ENCODE data around the gene ZNF790. TPM values are rescaled to one million over a fixed set of nuclear protein-coding genes. Genes with fewer than 3 reads are reported as not detected.

Gene ZNF790
- total RNA-seq = 1 to 10 TPM; 4.4 to 6.0 TPM

DNA sequence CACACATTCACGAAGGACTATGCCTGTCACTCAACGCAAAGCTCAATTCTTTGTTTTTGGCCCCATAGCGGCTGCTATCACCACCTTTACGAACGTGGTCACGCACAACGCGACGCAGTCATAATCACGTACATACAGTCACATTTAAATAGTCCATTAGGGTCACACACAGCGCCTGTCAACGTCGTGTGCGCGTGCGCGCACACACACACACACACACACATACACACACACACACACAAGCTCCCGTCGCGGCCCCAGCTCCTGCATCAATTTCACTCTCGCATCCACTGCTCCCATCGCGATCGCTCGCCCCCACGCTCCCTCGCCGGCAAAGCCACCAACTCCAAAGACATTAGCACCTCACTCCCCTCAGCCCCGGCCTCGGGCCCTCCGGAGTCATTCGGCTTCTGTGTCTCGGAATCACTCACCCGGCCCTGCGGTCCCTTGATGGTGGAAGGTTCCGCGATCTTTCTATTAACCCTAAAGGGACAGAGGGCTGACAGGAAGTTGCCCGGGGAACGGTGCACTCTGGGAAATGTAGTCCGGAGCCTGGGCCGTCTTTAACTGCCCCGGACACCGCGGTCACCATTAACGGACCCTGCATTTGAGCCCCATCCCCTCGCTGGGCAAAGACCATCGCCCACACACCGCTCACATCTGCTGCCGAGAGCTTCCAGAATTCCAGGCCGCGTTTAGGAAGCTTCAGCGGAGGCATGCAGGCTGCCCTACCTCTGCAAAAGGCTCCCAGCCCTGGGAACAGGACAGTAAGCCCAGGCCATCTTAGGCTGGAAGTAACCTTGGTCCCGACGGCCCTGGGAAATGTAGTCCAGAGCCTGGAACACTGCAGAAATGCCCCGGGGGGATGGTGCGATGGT, at the start of gene ZNF790:
ZNF790 (minus strand) TSS at position 482 of the 878 bp plus-strand sequence. CDS start 12,768 bp downstream, outside the sequence.
- DNase-seq (ENCODE audit: low spot score) = peak; percentile 86
- Histone ChIP-seq H3K27ac (peak within 1 kb of the TSS; percentile 87 to 88), H3K4me3 (peak within 1 kb of the TSS; percentile 67 to 77), H3K9me3 (peaks cover 8 to 25% of the 10 kb centered on the region in 2 donors), H3K4me1 (peaks cover 0 to 19% of the 10 kb centered on the region in 2 donors), H3K36me3 (peaks cover 9% of the 10 kb centered on the region), H3K27me3 (no peaks in the 10 kb centered on the region)
- TF ChIP-seq, protein P1, sequence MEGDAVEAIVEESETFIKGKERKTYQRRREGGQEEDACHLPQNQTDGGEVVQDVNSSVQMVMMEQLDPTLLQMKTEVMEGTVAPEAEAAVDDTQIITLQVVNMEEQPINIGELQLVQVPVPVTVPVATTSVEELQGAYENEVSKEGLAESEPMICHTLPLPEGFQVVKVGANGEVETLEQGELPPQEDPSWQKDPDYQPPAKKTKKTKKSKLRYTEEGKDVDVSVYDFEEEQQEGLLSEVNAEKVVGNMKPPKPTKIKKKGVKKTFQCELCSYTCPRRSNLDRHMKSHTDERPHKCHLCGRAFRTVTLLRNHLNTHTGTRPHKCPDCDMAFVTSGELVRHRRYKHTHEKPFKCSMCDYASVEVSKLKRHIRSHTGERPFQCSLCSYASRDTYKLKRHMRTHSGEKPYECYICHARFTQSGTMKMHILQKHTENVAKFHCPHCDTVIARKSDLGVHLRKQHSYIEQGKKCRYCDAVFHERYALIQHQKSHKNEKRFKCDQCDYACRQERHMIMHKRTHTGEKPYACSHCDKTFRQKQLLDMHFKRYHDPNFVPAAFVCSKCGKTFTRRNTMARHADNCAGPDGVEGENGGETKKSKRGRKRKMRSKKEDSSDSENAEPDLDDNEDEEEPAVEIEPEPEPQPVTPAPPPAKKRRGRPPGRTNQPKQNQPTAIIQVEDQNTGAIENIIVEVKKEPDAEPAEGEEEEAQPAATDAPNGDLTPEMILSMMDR (IDR thresholded peaks at IDR 0.05) = no peak

DNA sequence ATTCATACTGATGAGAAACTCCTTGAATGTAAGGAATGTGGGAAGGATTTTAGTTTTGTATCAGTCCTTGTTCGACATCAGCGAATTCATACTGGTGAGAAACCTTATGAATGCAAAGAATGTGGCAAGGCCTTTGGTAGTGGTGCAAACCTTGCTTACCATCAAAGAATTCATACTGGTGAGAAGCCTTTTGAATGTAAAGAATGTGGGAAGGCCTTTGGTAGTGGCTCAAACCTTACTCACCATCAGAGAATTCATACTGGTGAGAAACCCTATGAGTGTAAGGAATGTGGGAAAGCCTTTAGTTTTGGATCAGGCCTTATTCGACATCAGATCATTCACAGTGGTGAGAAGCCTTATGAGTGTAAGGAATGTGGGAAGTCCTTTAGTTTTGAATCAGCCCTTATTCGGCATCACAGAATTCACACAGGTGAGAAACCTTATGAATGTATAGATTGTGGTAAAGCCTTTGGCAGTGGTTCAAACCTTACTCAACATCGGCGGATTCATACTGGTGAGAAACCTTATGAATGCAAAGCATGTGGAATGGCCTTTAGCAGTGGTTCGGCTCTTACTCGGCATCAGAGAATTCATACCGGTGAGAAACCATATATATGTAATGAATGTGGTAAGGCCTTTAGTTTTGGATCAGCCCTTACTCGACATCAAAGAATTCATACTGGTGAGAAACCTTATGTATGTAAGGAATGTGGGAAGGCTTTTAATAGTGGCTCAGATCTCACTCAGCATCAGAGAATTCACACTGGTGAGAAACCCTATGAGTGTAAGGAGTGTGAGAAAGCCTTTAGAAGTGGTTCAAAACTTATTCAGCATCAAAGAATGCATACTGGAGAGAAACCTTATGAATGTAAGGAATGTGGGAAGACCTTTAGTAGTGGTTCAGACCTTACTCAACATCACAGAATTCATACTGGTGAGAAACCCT, 39.1 kb upstream of the ZNF790 start:
- TF ChIP-seq, protein P1 (IDR thresholded peaks at IDR 0.05) = no peak
- H3K36me3 ChIP-seq = peaks cover 61% of the 10 kb centered on the region
- H3K4me1 ChIP-seq = no peaks in the 10 kb centered on the region
- peaks cover 72 to 100% of the 10 kb centered on the region in 2 donors for H3K9me3 ChIP-seq
- no peaks in the 10 kb centered on the region for H3K27me3 ChIP-seq
- no peak overlapping the region for H3K4me3 ChIP-seq
- no peak for DNase-seq (ENCODE audit: low spot score)
- no peak overlapping the region for H3K27ac ChIP-seq

DNA sequence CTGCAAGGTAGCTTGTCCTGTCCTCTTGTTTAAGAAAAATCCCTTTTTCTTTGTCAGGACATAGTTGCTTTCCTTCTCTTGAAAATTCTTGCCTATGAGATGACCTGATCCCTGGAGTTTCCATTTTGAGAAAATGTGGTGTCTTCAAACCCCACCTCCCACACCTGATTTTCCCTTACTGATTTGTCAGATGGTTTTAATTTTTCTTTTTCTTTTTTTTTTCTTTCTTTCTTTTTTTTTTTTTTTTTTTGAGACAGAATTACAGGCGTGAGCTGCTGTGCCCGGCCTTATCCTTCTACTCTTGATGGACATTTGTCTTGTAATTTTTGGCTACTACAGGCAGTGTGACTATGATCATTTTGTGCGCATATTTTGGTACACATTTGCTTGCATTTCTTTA, 13.7 kb upstream of the ZNF790 start:
- peaks cover 10% of the 10 kb centered on the region for H3K36me3 ChIP-seq
- H3K27me3 ChIP-seq = no peaks in the 10 kb centered on the region
- H3K9me3 ChIP-seq = peaks cover 0 to 20% of the 10 kb centered on the region in 2 donors
- no peak for DNase-seq (ENCODE audit: low spot score)
- TF ChIP-seq, protein P1 (IDR thresholded peaks at IDR 0.05) = no peak
- H3K27ac ChIP-seq = no peak overlapping the region
- H3K4me3 ChIP-seq = no peak overlapping the region
- H3K4me1 ChIP-seq = peaks cover 0 to 16% of the 10 kb centered on the region in 2 donors

DNA sequence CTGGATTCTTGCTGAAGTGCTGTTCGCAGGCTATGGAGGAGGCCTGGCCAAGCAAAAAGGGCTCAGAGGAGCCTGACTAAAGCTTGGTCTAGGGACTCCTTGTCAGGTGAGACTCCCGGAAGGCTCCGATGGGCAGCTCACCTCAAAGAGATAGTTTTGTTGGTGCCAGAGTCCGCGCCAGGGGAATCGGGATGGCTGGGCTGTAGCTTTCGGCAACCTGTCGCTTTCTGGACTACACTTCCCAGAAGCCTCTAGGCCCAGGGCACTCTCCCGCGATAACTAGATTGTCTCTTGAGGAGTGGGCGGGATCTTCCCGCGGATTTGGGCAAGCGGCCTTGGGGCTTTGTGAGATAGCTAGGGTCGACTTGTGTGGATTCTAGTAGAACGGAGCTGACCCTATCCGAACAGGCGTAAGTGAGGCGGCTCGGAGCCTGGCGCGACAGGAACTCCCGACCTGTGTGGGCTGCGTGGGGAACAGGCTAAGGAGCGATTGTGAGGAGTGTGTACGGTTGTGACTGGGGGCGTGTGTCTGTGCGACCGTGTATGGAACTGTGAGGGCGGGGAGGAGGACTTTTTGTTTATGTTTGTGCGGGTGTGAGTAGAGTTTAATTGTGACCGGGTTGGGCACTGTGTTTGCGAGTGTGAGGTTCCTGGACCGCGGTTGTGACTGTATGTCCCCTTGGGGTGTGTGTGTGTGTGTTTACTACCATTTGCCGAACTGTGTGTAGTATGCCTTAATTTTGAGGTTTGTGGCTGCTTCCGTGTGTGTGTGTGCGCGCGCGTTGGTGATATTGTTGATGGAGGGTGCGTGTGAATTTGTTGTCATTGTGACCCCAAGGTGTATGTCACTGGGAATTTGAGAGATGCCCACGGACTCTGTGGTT, 12.6 kb upstream of the ZNF790 start, which contains the start of gene ZNF345:
ZNF345 (plus strand) TSS at position 318 of the 884 bp plus-strand sequence. CDS start 25,955 bp downstream, outside the sequence.
- H3K27ac ChIP-seq = peak within 1 kb of the TSS; percentile 87 to 89
- H3K4me3 ChIP-seq = peak within 1 kb of the TSS; percentile 66 to 91
- peaks cover 0 to 16% of the 10 kb centered on the region in 2 donors for H3K4me1 ChIP-seq
- TF ChIP-seq, protein P1 (IDR thresholded peaks at IDR 0.05) = no peak
- peak; percentile 95 for DNase-seq (ENCODE audit: low spot score)
- no peaks in the 10 kb centered on the region for H3K27me3 ChIP-seq
- peaks cover 4% of the 10 kb centered on the region for H3K36me3 ChIP-seq
- peaks cover 0 to 9% of the 10 kb centered on the region in 2 donors for H3K9me3 ChIP-seq
